ENCODE data around the gene IL25.

- TF ChIP-seq, protein P1, sequence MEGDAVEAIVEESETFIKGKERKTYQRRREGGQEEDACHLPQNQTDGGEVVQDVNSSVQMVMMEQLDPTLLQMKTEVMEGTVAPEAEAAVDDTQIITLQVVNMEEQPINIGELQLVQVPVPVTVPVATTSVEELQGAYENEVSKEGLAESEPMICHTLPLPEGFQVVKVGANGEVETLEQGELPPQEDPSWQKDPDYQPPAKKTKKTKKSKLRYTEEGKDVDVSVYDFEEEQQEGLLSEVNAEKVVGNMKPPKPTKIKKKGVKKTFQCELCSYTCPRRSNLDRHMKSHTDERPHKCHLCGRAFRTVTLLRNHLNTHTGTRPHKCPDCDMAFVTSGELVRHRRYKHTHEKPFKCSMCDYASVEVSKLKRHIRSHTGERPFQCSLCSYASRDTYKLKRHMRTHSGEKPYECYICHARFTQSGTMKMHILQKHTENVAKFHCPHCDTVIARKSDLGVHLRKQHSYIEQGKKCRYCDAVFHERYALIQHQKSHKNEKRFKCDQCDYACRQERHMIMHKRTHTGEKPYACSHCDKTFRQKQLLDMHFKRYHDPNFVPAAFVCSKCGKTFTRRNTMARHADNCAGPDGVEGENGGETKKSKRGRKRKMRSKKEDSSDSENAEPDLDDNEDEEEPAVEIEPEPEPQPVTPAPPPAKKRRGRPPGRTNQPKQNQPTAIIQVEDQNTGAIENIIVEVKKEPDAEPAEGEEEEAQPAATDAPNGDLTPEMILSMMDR (IDR thresholded peaks at IDR 0.05), result no peak
- no peak for TF ChIP-seq POLR2A (IDR thresholded peaks at IDR 0.05)
These were observed 16.4 kb downstream of the IL25 start for GRCh38 chr14:23388996-23389395.
